ENCODE data around the gene HMCN2.

DNA sequence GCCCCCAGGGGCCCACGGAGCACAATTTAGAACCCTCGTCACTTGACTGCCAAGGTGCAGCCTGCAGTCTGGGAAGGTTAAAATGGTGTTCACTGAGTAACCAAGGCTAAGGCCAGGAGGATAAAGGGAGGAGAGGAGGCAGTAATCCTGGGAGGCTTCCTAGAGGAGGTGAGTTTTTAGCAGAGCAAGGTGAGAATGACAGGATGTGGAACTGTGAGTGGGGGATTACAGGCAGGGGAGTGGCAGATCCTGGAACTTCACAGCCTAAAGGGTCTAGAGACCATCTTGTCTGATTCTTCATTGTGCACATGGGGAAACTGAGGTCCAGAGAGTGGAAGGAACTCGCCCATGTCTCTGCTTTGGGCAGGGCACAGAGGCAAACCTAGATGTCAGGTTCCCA, 136.7 kb downstream of the HMCN2 start:
- TF ChIP-seq, protein P1, sequence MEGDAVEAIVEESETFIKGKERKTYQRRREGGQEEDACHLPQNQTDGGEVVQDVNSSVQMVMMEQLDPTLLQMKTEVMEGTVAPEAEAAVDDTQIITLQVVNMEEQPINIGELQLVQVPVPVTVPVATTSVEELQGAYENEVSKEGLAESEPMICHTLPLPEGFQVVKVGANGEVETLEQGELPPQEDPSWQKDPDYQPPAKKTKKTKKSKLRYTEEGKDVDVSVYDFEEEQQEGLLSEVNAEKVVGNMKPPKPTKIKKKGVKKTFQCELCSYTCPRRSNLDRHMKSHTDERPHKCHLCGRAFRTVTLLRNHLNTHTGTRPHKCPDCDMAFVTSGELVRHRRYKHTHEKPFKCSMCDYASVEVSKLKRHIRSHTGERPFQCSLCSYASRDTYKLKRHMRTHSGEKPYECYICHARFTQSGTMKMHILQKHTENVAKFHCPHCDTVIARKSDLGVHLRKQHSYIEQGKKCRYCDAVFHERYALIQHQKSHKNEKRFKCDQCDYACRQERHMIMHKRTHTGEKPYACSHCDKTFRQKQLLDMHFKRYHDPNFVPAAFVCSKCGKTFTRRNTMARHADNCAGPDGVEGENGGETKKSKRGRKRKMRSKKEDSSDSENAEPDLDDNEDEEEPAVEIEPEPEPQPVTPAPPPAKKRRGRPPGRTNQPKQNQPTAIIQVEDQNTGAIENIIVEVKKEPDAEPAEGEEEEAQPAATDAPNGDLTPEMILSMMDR (conservative IDR thresholded peaks at IDR 0.05), result no peak
- TF ChIP-seq ZFX (IDR thresholded peaks at IDR 0.05), result no peak
